OCI-LY1 (cell line): ENCODE measurements around the gene DENND5B.
A peak's percentile ranks its signal among the peaks of the same experiment; 100 is the strongest.

Experiments
- H2AFZ ChIP-seq: fragments of 200-600 bp; sonication (generic), shearing (Covaris generic); 2 replicates; pipeline ENCODE4 v1.6.0; 2014; ENCODE audit warnings: antibody characterized with exemption, mild to moderate bottlenecking, low read length
- H3F3A ChIP-seq: fragments of 200-600 bp; sonication (generic), shearing (Covaris generic); 2 replicates; pipeline ENCODE4 v1.6.0; 2014; ENCODE audit warnings: mild to moderate bottlenecking, antibody characterized with exemption, low read length, moderate library complexity; ENCODE audit not compliant: insufficient read depth
- H3K27ac ChIP-seq: fragments of 200-600 bp; sonication (generic); 2 replicates; pipeline ENCODE4 v1.5.1; 2014; ENCODE audit warnings: low read length, mixed run types, mild to moderate bottlenecking, low read depth; ENCODE audit not compliant: poor library complexity, severe bottlenecking
- H3K27me3 ChIP-seq: fragments of 200-600 bp; sonication (generic); 2 replicates; pipeline ENCODE4 v1.6.0; 2014; ENCODE audit warnings: antibody characterized with exemption, mild to moderate bottlenecking, low read length, moderate library complexity; ENCODE audit not compliant: insufficient read depth
- H3K36me3 ChIP-seq: fragments of 200-600 bp; sonication (generic); 2 replicates; pipeline ENCODE4 v1.6.1; 2014; ENCODE audit warnings: mild to moderate bottlenecking, antibody characterized with exemption, low read length, moderate library complexity, mixed read lengths; ENCODE audit not compliant: insufficient read depth
- H3K4me1 ChIP-seq: fragments of 200-600 bp; sonication (generic); 2 replicates; pipeline ENCODE4 v1.5.1; 2014; ENCODE audit warnings: mild to moderate bottlenecking, low read length, moderate library complexity; ENCODE audit not compliant: insufficient read depth, severe bottlenecking
- H3K4me2 ChIP-seq: fragments of 200-600 bp; sonication (generic), shearing (Covaris generic); 2 replicates; pipeline ENCODE4 v1.6.1; 2014; ENCODE audit warnings: low read length
- H3K4me3 ChIP-seq: fragments of 200-600 bp; sonication (generic); 2 replicates; pipeline ENCODE4 v1.5.1; 2014; ENCODE audit warnings: low read length, low read depth, mild to moderate bottlenecking, mixed read lengths; ENCODE audit not compliant: poor library complexity, severe bottlenecking
- H3K79me2 ChIP-seq: fragments of 200-600 bp; shearing (Covaris generic); 2 replicates; pipeline ENCODE4 v1.6.1; 2016; ENCODE audit warnings: mixed run types, low read length, mixed read lengths; ENCODE audit not compliant: insufficient read depth
- H3K9ac ChIP-seq: fragments of 200-600 bp; sonication (generic), shearing (Covaris generic); 2 replicates; pipeline ENCODE4 v1.6.1; 2014; ENCODE audit warnings: mild to moderate bottlenecking, low read length, mixed read lengths
- H3K9me2 ChIP-seq: fragments of 200-600 bp; sonication (generic), shearing (Covaris generic); 2 replicates; pipeline ENCODE4 v1.6.1; 2014; ENCODE audit warnings: low read depth, mild to moderate bottlenecking, low read length, mixed read lengths
- H3K9me3 ChIP-seq: fragments of 200-600 bp; shearing (Covaris generic); 2 replicates; pipeline ENCODE4 v1.6.1; 2014; ENCODE audit warnings: low read length, mixed read lengths
- H4K20me1 ChIP-seq: fragments of 200-600 bp; sonication (generic), shearing (Covaris generic); 2 replicates; pipeline ENCODE4 v1.6.0; 2016; ENCODE audit warnings: mild to moderate bottlenecking, low read length; ENCODE audit not compliant: insufficient read depth
- EZH2 ChIP-seq: fragments of 200-600 bp; sonication (generic), shearing (Covaris generic); IDR thresholded peaks from 2 replicates; pipeline ENCODE4 v1.8.0; 2017; ENCODE audit warnings: borderline replicate concordance, mixed run types, mild to moderate bottlenecking, antibody characterized with exemption, low read length, moderate library complexity, mixed read lengths
- TF ChIP-seq, protein P1 (sequence below): fragments of 200-600 bp; sonication (generic), shearing (Covaris generic); IDR thresholded peaks from 2 replicates; pipeline ENCODE4 v1.5.1; 2017; ENCODE audit warnings: mild to moderate bottlenecking, antibody characterized with exemption, low read length, moderate library complexity, mixed read lengths

Gene DENND5B

DNA sequence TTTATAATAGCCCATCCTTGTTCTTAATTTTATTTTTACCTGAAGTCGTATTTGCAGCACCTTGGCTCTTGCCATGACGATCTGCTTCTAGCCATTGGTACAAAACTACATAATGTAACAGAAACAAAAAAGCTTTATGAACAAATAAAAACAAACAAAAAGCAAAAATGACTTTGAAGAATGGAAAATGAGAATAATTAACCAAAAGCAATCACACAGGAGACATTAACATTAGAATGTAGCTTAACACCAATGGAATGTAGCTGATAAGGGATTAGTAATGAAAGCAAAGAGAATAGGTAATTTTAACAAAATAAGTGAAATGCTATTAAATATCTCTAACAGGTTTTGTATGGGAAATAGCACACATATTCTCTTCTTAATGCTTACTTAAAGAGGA, 91.4 kb downstream of the DENND5B start:
- H3K36me3 ChIP-seq, result peaks cover 16% of the 10 kb centered on the region
- H3K4me3 ChIP-seq, result no peak overlapping the region
- peaks cover 12% of the 10 kb centered on the region; the same call in 1 of the 2 replicates for H3K79me2 ChIP-seq
- H3K4me1 ChIP-seq, result peaks cover 12% of the 10 kb centered on the region
- no peaks in the 10 kb centered on the region for H3K27me3 ChIP-seq
- H3F3A ChIP-seq, result no peaks in the 10 kb centered on the region
- H3K9me3 ChIP-seq, result peaks cover under 1% of the 10 kb centered on the region
- no peak overlapping the region for H3K27ac ChIP-seq
- no peak overlapping the region for H3K9ac ChIP-seq
- TF ChIP-seq EZH2, result no peak
- TF ChIP-seq, protein P1, sequence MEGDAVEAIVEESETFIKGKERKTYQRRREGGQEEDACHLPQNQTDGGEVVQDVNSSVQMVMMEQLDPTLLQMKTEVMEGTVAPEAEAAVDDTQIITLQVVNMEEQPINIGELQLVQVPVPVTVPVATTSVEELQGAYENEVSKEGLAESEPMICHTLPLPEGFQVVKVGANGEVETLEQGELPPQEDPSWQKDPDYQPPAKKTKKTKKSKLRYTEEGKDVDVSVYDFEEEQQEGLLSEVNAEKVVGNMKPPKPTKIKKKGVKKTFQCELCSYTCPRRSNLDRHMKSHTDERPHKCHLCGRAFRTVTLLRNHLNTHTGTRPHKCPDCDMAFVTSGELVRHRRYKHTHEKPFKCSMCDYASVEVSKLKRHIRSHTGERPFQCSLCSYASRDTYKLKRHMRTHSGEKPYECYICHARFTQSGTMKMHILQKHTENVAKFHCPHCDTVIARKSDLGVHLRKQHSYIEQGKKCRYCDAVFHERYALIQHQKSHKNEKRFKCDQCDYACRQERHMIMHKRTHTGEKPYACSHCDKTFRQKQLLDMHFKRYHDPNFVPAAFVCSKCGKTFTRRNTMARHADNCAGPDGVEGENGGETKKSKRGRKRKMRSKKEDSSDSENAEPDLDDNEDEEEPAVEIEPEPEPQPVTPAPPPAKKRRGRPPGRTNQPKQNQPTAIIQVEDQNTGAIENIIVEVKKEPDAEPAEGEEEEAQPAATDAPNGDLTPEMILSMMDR, result no peak
- no peaks in the 10 kb centered on the region for H4K20me1 ChIP-seq
- no peak overlapping the region for H2AFZ ChIP-seq
- no peak overlapping the region for H3K4me2 ChIP-seq
- no peaks in the 10 kb centered on the region for H3K9me2 ChIP-seq

GRCh38 chr12:31498424-31498823, 92.5 kb downstream of the DENND5B start:
- H3K36me3 ChIP-seq, result peaks cover 24% of the 10 kb centered on the region
- TF ChIP-seq EZH2, result no peak
- TF ChIP-seq, protein P1, result no peak
- peak overlapping the region; percentile 26 for H3K27ac ChIP-seq
- H3K9me2 ChIP-seq, result no peaks in the 10 kb centered on the region
- no peaks in the 10 kb centered on the region for H3K27me3 ChIP-seq
- H3K4me2 ChIP-seq, result no peak overlapping the region
- H3K79me2 ChIP-seq, result peaks cover 5% of the 10 kb centered on the region; the same call in 1 of the 2 replicates
- no peak overlapping the region for H3K9ac ChIP-seq
- peaks cover 12% of the 10 kb centered on the region for H3K4me1 ChIP-seq
- H3F3A ChIP-seq, result no peaks in the 10 kb centered on the region
- H3K4me3 ChIP-seq, result no peak overlapping the region
- H2AFZ ChIP-seq, result no peak overlapping the region
- no peaks in the 10 kb centered on the region for H3K9me3 ChIP-seq
- no peaks in the 10 kb centered on the region for H4K20me1 ChIP-seq

DNA sequence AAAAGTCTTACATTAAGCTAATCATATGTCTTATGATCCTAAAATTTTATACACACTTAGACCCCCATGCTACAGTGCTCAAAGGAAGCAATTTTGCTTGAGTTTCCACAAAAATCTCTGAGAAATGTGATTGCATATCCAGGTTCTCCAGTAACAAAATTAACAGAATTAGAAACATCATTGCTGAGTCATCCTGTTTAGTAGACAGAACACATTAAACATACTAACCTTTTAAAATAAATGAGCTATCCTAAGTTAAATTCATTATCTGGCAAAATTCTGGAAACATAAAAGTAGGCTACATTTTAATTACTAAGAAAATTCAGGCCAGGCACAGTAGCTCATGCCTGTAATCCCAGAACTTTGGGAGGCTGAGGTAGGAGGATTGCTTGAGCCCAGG, 94.7 kb downstream of the DENND5B start:
- H3K79me2 ChIP-seq, result peaks cover 5% of the 10 kb centered on the region; the same call in 1 of the 2 replicates
- no peaks in the 10 kb centered on the region for H3K27me3 ChIP-seq
- H3K9me2 ChIP-seq, result no peaks in the 10 kb centered on the region
- H3K4me3 ChIP-seq, result no peak overlapping the region
- no peaks in the 10 kb centered on the region for H3F3A ChIP-seq
- H3K9ac ChIP-seq, result no peak overlapping the region
- TF ChIP-seq, protein P1, result no peak
- no peak for TF ChIP-seq EZH2
- H2AFZ ChIP-seq, result no peak overlapping the region
- H4K20me1 ChIP-seq, result no peaks in the 10 kb centered on the region
- H3K36me3 ChIP-seq, result peaks cover 26% of the 10 kb centered on the region
- H3K4me2 ChIP-seq, result no peak overlapping the region
- peaks cover 12% of the 10 kb centered on the region for H3K4me1 ChIP-seq
- H3K9me3 ChIP-seq, result no peaks in the 10 kb centered on the region
- H3K27ac ChIP-seq, result no peak overlapping the region
